SW 1271 (cell line): ENCODE data around the gene TGFB2.

ENCODE experiments used
- DNase-seq, 2 experiments: peaks; one replicate each; lab custom pipeline; 2025; lab: John Stamatoyannopoulos, UW

The TGFB2 gene

GRCh38 chr1:218388591-218388990 lies 43.5 kb downstream of the TGFB2 start:
- DNase-seq = no peak

- no peak for DNase-seq
These were observed 45.5 kb downstream of the TGFB2 start for GRCh38 chr1:218390618-218391017.

- DNase-seq = no peak
These were observed 47.6 kb downstream of the TGFB2 start for GRCh38 chr1:218392780-218393179.

GRCh38 chr1:218394416-218394815 lies 49.3 kb downstream of the TGFB2 start:
- DNase-seq = no peak

- DNase-seq = no peak
These were observed 49.9 kb downstream of the TGFB2 start for GRCh38 chr1:218394989-218395388.

- no peak for DNase-seq
These were observed 50.8 kb downstream of the TGFB2 start for GRCh38 chr1:218395916-218396315.

GRCh38 chr1:218397752-218398339 lies 52.7 kb downstream of the TGFB2 start:
- DNase-seq = no peak

- DNase-seq = no peak
These were observed 55.5 kb downstream of the TGFB2 start for GRCh38 chr1:218400624-218401023.

- no peak for DNase-seq
These were observed 56.4 kb downstream of the TGFB2 start for GRCh38 chr1:218401441-218401997.

GRCh38 chr1:218401998-218402785 lies 57.1 kb downstream of the TGFB2 start:
- no peak for DNase-seq

GRCh38 chr1:218402786-218403120 lies 57.6 kb downstream of the TGFB2 start:
- DNase-seq = no peak

- no peak for DNase-seq
These were observed 58.2 kb downstream of the TGFB2 start for GRCh38 chr1:218403300-218403699.

- no peak for DNase-seq
These were observed 62.5 kb downstream of the TGFB2 start for GRCh38 chr1:218407630-218408029.

- DNase-seq = no peak
These were observed 63.0 kb downstream of the TGFB2 start for GRCh38 chr1:218408135-218408534.

GRCh38 chr1:218408942-218409341 lies 63.8 kb downstream of the TGFB2 start:
- DNase-seq = no peak

GRCh38 chr1:218409946-218410510 lies 64.9 kb downstream of the TGFB2 start:
- no peak for DNase-seq

GRCh38 chr1:218411101-218411500 lies 66.0 kb downstream of the TGFB2 start:
- no peak for DNase-seq

GRCh38 chr1:218412171-218412570 lies 67.0 kb downstream of the TGFB2 start:
- no peak for DNase-seq

GRCh38 chr1:218413179-218413578 lies 68.0 kb downstream of the TGFB2 start:
- DNase-seq = no peak

- no peak for DNase-seq
These were observed 69.1 kb downstream of the TGFB2 start for GRCh38 chr1:218414060-218414728.

GRCh38 chr1:218415726-218416125 lies 70.6 kb downstream of the TGFB2 start:
- no peak for DNase-seq

GRCh38 chr1:218421531-218421930 lies 76.4 kb downstream of the TGFB2 start:
- DNase-seq = no peak

- DNase-seq = no peak
These were observed 79.4 kb downstream of the TGFB2 start for GRCh38 chr1:218424502-218424901.
